ENCODE measurements around the gene RALGAPA2.

GRCh38 chr20:20480689-20481088, 231.8 kb downstream of the RALGAPA2 start:
- TF ChIP-seq POLR2A (IDR thresholded peaks at IDR 0.05) (no peak), CTCF (IDR thresholded peaks at IDR 0.05) (no peak)
